A673 (cell line): ENCODE data around the gene KIRREL3. TPM values are rescaled to one million over a fixed set of nuclear protein-coding genes. Genes with fewer than 3 reads are reported as not detected.
A peak's percentile ranks its signal among the peaks of the same experiment; 100 is the strongest.

ENCODE experiments used
- BruUV-seq: library from RNA; stranded (reverse); fragments of 400-500 nt; replicated peaks from 2 replicates; lab custom pipeline; 2021; lab: Mats Ljungman, UMichigan
- CTCF ChIA-PET: fragments of 300-600 bp; sonication (Branson Sonifier 250); formaldehyde crosslinking; loops from one replicate; lab custom pipeline; 2022; ENCODE audit warnings: antibody characterized with exemption; lab: Charles Lee
- POLR2A ChIA-PET: fragments of 300-600 bp; sonication (Branson Sonifier 250); formaldehyde crosslinking; loops from one replicate; lab custom pipeline; 2022; ENCODE audit warnings: antibody characterized with exemption; ENCODE audit not compliant: low non-redundant PET; lab: Charles Lee
- DNase-seq: peaks from one replicate; pipeline ENCODE4 v3.0.0-alpha.2; 2015; ENCODE audit warnings: low spot score
- H3K27ac ChIP-seq: fragments of 200-600 bp; sonication (generic); 2 replicates; pipeline ENCODE4 v1.5.1; 2016; ENCODE audit warnings: mixed run types, low read depth, mild to moderate bottlenecking, mixed read lengths, antibody characterized with exemption, low read length; ENCODE audit not compliant: poor library complexity, severe bottlenecking
- H3K27me3 ChIP-seq: fragments of 200-600 bp; sonication (generic); replicated peaks from 2 replicates; pipeline ENCODE4 v1.6.1; 2017; ENCODE audit warnings: mixed run types, low read depth, mild to moderate bottlenecking, mixed read lengths, antibody characterized with exemption, low read length; ENCODE audit not compliant: insufficient read depth, poor library complexity
- H3K36me3 ChIP-seq: fragments of 200-600 bp; sonication (generic); 2 replicates; pipeline ENCODE4 v1.6.1; 2016; ENCODE audit warnings: mixed run types, mild to moderate bottlenecking, mixed read lengths, antibody characterized with exemption, low read length; ENCODE audit not compliant: insufficient read depth, poor library complexity, severe bottlenecking
- H3K4me1 ChIP-seq: fragments of 200-600 bp; sonication (generic); 2 replicates; pipeline ENCODE4 v1.6.1; 2017; ENCODE audit warnings: mixed run types, mild to moderate bottlenecking, mixed read lengths, antibody characterized with exemption, low read length; ENCODE audit not compliant: insufficient read depth, poor library complexity, severe bottlenecking
- H3K4me3 ChIP-seq: fragments of 200-600 bp; sonication (generic); 2 replicates; pipeline ENCODE4 v1.5.1; 2016; ENCODE audit warnings: low read depth, mixed run types, mild to moderate bottlenecking, mixed read lengths, low read length; ENCODE audit not compliant: poor library complexity, severe bottlenecking
- H3K9me3 ChIP-seq: fragments of 200-600 bp; sonication (generic); 2 replicates; pipeline ENCODE4 v1.6.1; 2016; ENCODE audit warnings: mixed run types, low read depth, mild to moderate bottlenecking, mixed read lengths, antibody characterized with exemption, low read length; ENCODE audit not compliant: poor library complexity, severe bottlenecking
- CTCF ChIP-seq: fragments of 300-800, 200-600 bp; sonication (generic); conservative IDR thresholded peaks from 2 replicates; pipeline ENCODE4 v1.5.1; 2017; ENCODE audit warnings: low read depth, mild to moderate bottlenecking, antibody characterized with exemption, low read length, moderate library complexity, mixed read lengths
- EZH2 ChIP-seq: fragments of 200-600 bp; sonication (generic); IDR thresholded peaks from 2 replicates; pipeline ENCODE4 v1.6.1; 2017; ENCODE audit warnings: borderline replicate concordance, low read depth, mild to moderate bottlenecking, mixed read lengths, antibody characterized with exemption, low read length; ENCODE audit not compliant: poor library complexity, severe bottlenecking
- intact Hi-C: fragments of 100-400 bp; cut with micrococcal nuclease; formaldehyde crosslinking; loops from one replicate; pipeline ENCODE4 v1.10.0; 2022; ENCODE audit not compliant: unreplicated experiment
- total RNA-seq: library from RNA; stranded (reverse); gene quantifications from 2 replicates; pipeline ENCODE4 v1.2.3, GENCODE V29; 2021

KIRREL3 gene
- total RNA-seq, 1 experiment from 2014 or later, result not detected

DNA sequence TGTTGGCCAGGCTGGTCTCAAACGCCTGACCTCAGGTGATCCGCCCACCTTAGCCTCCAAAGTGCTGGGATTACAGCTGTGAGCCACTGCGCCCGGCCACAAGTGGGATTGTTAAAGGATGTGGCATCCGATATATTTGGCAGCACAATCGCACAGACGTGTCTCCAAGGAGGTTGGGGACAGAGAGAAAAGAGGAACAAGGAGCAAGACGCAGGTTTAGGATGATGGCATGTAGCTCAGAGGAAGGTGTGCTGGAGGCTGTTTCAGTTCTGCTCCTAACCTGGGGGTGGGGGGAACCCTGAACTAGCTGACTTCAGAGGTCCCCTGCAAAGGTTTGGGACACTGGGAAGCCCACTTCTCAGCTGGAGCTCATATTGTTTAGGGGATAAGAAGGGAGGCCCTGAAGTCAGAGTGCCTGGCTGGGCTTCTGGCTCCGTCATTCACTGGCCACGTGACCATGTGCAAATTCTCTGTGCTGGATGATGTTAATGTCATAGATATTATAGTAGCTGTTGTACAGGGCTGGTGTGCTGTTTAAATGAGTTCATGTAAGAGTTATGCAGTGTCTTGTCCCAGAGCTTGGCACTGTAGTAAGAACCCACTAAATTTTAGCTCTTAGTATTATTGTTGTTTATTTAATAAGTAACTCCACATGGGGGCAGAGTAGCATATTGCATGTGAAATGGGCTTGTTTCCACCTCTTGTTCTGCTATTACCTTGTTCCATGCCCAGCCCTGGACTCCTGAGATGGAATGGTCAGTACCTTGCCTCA lies 515.4 kb downstream of the KIRREL3 start:
- Histone ChIP-seq H3K36me3 (no peaks in the 10 kb centered on the region), H3K4me1 (peaks cover 5% of the 10 kb centered on the region), H3K9me3 (no peaks in the 10 kb centered on the region), H3K27me3 (no peaks in the 10 kb centered on the region), H3K4me3 (no peak overlapping the region), H3K27ac (no peak overlapping the region)
- TF ChIP-seq EZH2 (no peak), CTCF (peak; percentile 29; the same call in 1 of the 2 replicates)
- CTCF ChIA-PET, result interaction anchor here (0.7 to 1.2 kb wide), 3 partner anchors 44 to 505 kb away, joined by 3 to 4 read pairs (median 3); no protein-coding TSS in a partner anchor
- BruUV-seq, result no TSS peak
- POLR2A ChIA-PET, result no interaction called here
- intact Hi-C loops, result no loop called here
- DNase-seq, result no peak

DNA sequence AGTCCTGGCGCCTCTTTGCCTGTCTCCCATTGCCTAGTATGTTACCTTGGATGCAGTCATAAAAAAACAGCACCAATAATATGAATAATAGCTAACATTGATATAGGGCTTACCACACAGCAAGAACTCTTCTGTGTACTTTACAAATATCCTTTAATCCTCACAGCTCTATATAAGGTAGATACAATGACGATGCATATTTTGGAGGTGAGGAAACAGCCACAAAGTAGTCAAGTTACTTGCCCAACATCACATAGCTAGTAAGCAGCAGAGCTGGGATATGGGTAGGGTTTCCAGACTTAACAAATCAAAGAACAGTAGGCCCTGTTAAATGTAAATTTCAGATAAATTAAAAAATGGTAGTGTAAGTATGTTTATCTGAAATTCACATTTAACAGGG lies 516.3 kb downstream of the KIRREL3 start:
- no peak overlapping the region for H3K27ac ChIP-seq
- DNase-seq, result no peak
- intact Hi-C loops, result no loop called here

GRCh38 chr11:126483621-126484195 lies 516.9 kb downstream of the KIRREL3 start:
- intact Hi-C loops, result no loop called here
- CTCF ChIA-PET, result interaction anchor here (1.0 to 1.1 kb wide), 2 partner anchors 15 to 43 kb away, joined by 3 to 4 read pairs; no protein-coding TSS in a partner anchor
- H3K4me3 ChIP-seq, result no peak overlapping the region
- no peak for DNase-seq
- no TSS peak for BruUV-seq
- no peak overlapping the region for H3K27ac ChIP-seq
- H3K27me3 ChIP-seq, result no peaks in the 10 kb centered on the region
- H3K9me3 ChIP-seq, result no peaks in the 10 kb centered on the region
- POLR2A ChIA-PET, result no interaction called here
- TF ChIP-seq EZH2 (no peak), CTCF (no peak)
- H3K36me3 ChIP-seq, result no peaks in the 10 kb centered on the region
- peaks cover 5% of the 10 kb centered on the region for H3K4me1 ChIP-seq

More for the DNA sequence above, 516.3 kb downstream of the KIRREL3 start:
- no peak overlapping the region for H3K4me3 ChIP-seq
- no peaks in the 10 kb centered on the region for H3K36me3 ChIP-seq
- ChIA-PET POLR2A (no interaction called here), CTCF (no interaction called here)
- peaks cover 5% of the 10 kb centered on the region for H3K4me1 ChIP-seq
- no TSS peak for BruUV-seq
- no peaks in the 10 kb centered on the region for H3K27me3 ChIP-seq
- TF ChIP-seq CTCF, result no peak
- TF ChIP-seq EZH2, result no peak
- no peaks in the 10 kb centered on the region for H3K9me3 ChIP-seq
